GM10847 (cell line): ENCODE data around the gene CCM2.

Experiments used
- POLR2A ChIP-seq: IDR thresholded peaks from 2 replicates; pipeline ENCODE4 v1.6.1; 2011; ENCODE audit not compliant: insufficient read length; ENCODE audit errors: extremely low read depth

The CCM2 gene

GRCh38 chr7:45098983-45099839, 99.2 kb downstream of the CCM2 start:
- no peak for TF ChIP-seq POLR2A

DNA sequence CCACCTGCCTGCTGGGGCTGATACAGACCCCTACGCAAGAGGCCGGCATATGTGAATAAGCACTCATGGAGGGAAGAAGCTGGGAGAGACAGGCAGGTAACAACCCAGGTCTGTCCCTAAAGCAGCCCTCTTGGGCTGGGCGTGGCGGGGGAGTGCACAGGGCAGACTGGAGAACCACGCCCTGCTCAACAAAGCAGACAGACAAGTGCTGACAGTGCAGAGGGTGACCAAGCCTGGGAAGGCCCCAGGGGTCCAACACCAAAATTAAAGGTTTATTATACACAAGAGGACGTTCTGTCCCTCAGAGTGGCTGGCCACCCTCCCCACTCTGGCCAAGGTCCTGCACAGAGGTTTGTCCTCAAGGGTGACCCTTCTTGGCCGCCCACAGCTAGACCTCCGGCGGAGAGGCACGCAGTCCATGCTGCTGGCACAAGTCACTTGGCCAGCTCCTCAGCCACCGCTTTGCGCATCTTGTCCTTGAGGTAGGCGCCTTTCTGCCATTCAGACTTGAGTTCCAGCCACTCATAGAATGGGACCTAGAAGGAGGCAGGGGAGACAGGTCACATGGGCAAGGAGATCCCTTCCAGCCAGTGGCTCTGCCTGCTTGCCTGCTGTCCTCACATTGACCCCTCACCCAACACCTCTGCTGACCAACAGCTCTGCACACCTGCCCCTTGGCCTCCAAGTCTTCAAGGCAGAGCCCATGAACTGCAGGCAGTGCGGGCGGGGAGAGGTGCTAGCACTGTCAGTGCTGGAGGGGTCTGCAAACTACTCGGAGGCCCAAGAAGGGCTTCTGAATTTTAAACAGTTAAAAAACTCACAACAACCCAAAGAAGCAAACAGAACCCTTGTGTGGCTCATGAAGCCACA, 100.1 kb downstream of the CCM2 start:
- no peak for TF ChIP-seq POLR2A

- TF ChIP-seq POLR2A: no peak
Measured at GRCh38 chr7:45100761-45101480, 100.9 kb downstream of the CCM2 start.

DNA sequence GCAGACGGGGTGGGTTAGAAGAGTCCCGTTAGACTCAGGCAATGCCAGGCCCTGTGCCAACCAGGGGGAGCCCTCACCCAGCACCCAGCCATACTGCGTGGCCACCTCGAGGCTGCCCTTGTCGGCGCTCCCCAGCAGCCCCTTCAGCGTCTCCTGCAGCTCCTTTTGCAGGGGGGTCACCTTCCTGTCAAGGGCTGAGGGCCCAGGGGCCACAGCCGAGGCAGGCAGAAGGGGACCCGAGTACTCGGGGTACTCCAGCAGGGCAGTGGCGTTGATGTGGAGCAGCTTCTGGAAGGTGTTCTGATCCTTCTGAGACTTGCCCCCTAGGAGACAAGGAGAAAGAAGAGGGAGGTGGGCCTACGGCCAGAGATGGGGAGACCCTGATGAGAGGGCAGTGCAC, 101.7 kb downstream of the CCM2 start:
- no peak for TF ChIP-seq POLR2A

GRCh38 chr7:45102785-45103712, 103.0 kb downstream of the CCM2 start:
- TF ChIP-seq POLR2A: no peak

DNA sequence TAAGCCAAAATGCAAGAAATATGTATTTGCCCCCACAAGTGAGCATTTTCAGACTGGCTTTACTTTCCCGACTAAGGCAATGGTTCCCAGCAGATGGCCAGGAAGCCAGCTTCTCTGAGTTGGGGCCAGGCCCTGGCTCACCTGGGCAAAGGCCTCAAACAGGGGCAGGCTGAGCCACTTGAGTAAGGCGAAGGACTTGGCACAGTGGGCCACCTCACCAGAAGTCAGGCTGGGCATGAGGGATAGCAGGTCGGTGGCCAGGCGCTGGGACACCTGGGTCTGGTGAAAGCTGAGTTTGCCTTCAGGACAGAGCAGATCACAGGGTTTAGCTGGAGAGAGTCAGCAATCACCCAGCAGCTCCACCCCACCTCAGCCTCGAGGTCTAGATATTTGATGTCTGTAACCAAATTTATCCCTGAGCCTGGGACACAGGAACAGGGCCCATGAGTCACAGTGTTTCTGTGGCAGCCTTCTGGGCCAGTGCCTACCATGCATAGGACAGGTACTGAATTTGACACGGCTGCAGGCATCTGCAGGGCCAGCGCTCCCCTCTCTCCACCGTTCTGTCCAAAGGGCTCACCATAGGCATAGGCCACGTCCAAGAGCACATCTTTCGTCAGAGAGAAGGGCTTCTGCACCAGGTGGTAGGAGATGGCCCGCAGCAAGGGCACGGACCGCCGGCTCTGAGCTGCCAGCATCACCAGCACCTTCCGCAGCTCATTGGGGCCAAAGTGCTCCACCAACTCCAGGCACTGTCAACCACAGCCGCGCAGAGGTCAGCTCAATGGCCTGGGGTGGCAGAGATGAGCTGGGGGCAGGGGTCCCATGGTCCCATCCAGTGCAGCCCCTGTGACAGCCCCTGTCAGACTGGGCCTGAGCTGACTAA, 104.2 kb downstream of the CCM2 start:
- TF ChIP-seq POLR2A: no peak

DNA sequence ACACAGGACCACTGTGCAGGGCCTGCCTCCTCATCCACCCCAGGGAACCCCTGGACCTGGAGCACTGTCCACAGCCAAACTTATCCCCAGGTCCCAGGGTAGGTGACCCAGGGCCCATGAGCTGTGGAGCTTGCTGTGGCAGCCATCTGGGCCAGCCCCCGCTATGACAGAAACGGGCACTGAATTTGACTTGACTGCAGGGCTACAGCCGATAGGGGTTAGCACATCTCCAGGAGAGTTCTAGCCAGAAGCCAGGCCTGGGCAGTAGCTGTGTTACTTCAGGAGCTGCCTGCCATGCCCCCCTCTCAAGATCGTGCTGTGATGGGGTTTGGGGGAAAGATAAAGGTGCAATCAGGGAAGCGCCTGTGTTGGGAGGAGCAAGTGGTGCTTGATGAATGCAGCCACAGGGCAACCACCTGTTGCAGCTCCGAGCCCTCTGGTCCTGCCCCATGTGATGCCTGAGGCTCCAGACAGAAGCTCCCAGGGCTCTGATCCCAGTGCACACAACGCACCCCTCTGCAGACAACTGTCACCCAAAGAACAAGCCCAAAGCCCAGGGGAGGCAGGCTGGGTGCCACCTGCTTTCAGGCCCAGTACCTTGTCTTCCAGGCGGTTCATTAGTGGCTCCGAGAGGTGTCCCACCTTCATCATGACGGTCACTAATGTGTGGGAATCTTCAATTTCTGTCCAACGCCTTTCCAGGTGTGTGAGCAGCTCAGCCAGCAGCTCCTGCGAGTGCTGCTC, 105.0 kb downstream of the CCM2 start:
- TF ChIP-seq POLR2A: no peak

DNA sequence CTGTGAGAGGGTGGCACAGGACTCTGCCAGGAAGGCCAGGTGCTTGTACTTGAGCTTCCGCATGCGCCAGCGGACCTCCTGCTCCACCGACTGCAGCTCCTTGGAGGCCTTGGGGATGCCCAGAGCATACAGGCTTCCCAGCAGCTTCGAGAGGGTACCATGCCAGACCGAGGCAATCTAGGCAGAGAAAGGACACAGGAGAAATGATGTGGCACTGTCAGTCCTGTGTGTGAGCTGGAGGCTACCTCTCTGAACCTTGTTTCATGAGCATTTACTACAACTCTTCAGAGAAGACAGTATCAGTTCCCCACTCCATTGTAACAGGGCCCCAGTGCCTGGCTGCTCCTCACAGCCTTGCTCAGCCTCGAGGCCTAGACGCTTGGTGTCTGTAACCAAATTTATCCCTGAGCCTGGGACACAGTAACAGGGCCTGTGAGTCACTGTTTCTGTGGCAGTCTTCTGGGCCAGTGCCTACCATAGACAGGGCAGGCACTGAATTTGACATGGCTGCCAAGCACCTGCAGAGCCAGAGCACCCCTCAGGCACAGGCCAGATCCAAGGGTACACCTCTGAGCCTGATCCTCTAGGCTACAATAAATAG, 105.7 kb downstream of the CCM2 start:
- TF ChIP-seq POLR2A: no peak

DNA sequence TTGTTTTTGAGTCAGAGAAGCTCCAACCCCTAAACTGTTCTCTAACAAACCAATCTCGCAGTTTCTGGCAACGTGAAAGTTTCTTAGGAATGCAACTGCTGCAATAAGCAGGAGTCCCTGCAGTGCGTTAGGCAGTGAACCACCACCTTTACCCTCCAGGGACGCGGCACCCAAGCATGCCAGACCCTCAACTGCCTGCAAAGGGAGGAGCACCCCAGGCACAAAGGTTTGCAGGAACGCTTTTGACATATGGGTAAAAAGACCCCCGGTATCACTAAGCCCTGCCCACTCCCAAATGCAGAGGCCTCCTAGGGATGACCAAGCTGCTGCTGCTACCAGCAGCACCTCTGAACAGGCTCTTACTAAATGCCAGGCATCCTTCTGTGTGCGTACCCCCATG, 106.8 kb downstream of the CCM2 start:
- no peak for TF ChIP-seq POLR2A

GRCh38 chr7:45107356-45107755, 107.4 kb downstream of the CCM2 start:
- TF ChIP-seq POLR2A: no peak

DNA sequence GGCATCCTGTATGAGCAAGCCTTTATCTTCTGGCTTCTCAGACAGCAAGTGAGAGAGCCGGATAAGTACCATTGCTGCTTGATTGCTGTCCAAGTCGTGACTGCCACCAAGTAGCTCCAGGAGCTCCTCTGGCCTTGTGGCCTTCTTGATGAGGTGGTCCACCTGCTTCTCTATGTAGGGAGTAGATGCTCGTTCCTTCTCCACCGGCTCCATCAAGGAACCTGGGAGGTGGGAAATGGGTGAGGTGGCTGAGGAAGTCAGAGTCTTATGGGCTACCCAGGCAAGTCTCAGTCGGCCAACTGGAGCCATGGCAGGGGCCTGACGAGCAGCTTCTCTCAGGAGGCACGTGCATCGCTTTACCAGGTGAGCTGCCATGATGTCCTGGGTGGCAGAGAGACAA, 108.9 kb downstream of the CCM2 start:
- no peak for TF ChIP-seq POLR2A
